GM12892 (cell line): ENCODE measurements around the gene ALS2.

Source experiments
- POLR2A ChIP-seq: IDR thresholded peaks from 2 replicates; pipeline ENCODE4 v1.6.1; 2011; ENCODE audit warnings: low read depth, low read length, control low read depth
- POLR2AphosphoS5 ChIP-seq: IDR thresholded peaks from 2 replicates; pipeline ENCODE4 v1.6.1; 2011; ENCODE audit warnings: low read depth, low read length, control low read depth

DNA sequence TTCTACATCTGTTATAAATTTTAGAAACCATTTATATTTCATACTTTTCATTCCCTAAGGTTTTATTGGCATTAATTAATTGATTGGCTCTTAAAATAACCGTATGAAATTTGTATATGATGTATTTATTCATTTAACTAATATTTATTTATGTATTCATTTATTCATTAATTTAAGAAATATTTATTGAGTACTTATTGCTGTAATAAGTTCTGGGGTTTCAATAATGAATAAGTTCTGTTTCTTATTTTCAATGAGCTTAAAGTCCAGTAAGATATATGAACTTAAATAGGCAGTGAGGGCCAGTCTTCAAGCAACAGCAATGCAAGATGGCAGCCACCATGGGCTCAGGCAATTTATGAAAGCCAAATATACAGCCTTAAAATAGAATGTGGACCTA is 43.5 kb upstream of the ALS2 start:
- TF ChIP-seq POLR2A (no peak), POLR2AphosphoS5 (no peak)
